ENCODE data around the gene SUPT4H1. TPM values are rescaled to one million over a fixed set of nuclear protein-coding genes. Genes with fewer than 3 reads are reported as not detected.

SUPT4H1 gene
- total RNA-seq, 1 experiment from 2014 or later: 109 TPM

GRCh38 chr17:58381124-58382035 is 29.4 kb upstream of the SUPT4H1 start:
- Histone ChIP-seq H2AK5ac (ENCODE audit: insufficient read length, low read length) (no peak overlapping the region), H3K79me1 (ENCODE audit: insufficient read depth, low read depth, low read length, poor library complexity, severe bottlenecking) (no peaks in the 10 kb centered on the region), H3K4ac (ENCODE audit: low read depth, low read length) (no peak overlapping the region), H2BK5ac (ENCODE audit: insufficient read length, low read length) (no peak overlapping the region), H2BK20ac (ENCODE audit: low read depth, low read length, poor library complexity, severe bottlenecking) (no peak overlapping the region), H4K20me1 (ENCODE audit: control insufficient read depth, insufficient read depth, insufficient read length) (no peaks in the 10 kb centered on the region), H3K23ac (ENCODE audit: insufficient read length, low read depth, low read length) (no peak overlapping the region), H3K9ac (ENCODE audit: extremely low read depth, insufficient read length, low read length) (no peak overlapping the region), H3K23me2 (ENCODE audit: insufficient read length, low read depth, low read length, poor library complexity, severe bottlenecking) (no peaks in the 10 kb centered on the region), H3K18ac (ENCODE audit: insufficient read length, low read depth, low read length) (no peak overlapping the region), H3K27me3 (ENCODE audit: insufficient read depth, low read length) (no peaks in the 10 kb centered on the region), H3K79me2 (ENCODE audit: insufficient read depth, low read length) (no peaks in the 10 kb centered on the region), H4K8ac (replicated peaks; ENCODE audit: insufficient read length, low read depth, low read length) (no peak overlapping the region), H2AFZ (ENCODE audit: low read length) (no peak overlapping the region), H3K4me2 (ENCODE audit: insufficient read depth, insufficient read length, low read length) (no peak overlapping the region), H4K5ac (ENCODE audit: insufficient read length, low read depth, low read length) (no peak overlapping the region), H3K56ac (ENCODE audit: insufficient read length, low read depth, low read length) (no peak overlapping the region), H3K4me1 (ENCODE audit: insufficient read depth, low read length) (peaks cover 6% of the 10 kb centered on the region; the same call in 1 of the 2 replicates), H2BK12ac (ENCODE audit: insufficient read length, low read depth, low read length) (no peak overlapping the region), H2BK15ac (ENCODE audit: low read depth, low read length) (no peak overlapping the region), H3T11ph (ENCODE audit: low read length) (no peak overlapping the region), H3K14ac (ENCODE audit: insufficient read depth, low read length) (no peak overlapping the region), H3K9me3 (ENCODE audit: control insufficient read depth, low read depth, low read length) (no peaks in the 10 kb centered on the region), H3K27ac (ENCODE audit: insufficient read length, low read depth, low read length) (no peak overlapping the region), H2BK120ac (ENCODE audit: low read depth, low read length, poor library complexity, severe bottlenecking) (no peak overlapping the region), H4K91ac (ENCODE audit: insufficient read length, low read depth, low read length) (no peak overlapping the region)
- no peak overlapping the region for H3K4me3 Mint-ChIP-seq
- H3K27ac Mint-ChIP-seq: no peak overlapping the region
- no peak for DNase-seq
- H3K36me3 Mint-ChIP-seq (ENCODE audit: insufficient read depth in 1 of 3, low read depth in 3 of 3): no peaks in the 10 kb centered on the region
- peaks cover 24 to 27% of the 10 kb centered on the region in 2 experiments for H3K4me1 Mint-ChIP-seq
- WGBS (ENCODE audit: extremely low coverage, insufficient read length, low lambda C conversion rate): no CpG with 5 or more reads among the region's 3 CpGs
- H3K27me3 Mint-ChIP-seq (ENCODE audit: low read depth): peaks cover 4% of the 10 kb centered on the region; the same call in 1 of the 2 replicates
- TF ChIP-seq CTCF (conservative IDR thresholded peaks at IDR 0.05): no peak
- H3K9me3 Mint-ChIP-seq: no peaks in the 10 kb centered on the region

Data from H9 (cell line).